Smooth muscle cell of the brain vasculature (primary cell): ENCODE data around the gene SH3RF2.

Source experiments
- DNase-seq: peaks from one replicate; pipeline ENCODE4 v3.0.0-alpha.2; 2012; ENCODE audit warnings: low read depth, low spot score

Gene SH3RF2

GRCh38 chr5:146041180-146041789 is 104.9 kb downstream of the SH3RF2 start:
- no peak for DNase-seq

GRCh38 chr5:146042628-146043279 is 106.4 kb downstream of the SH3RF2 start:
- no peak for DNase-seq

GRCh38 chr5:146043722-146044121 is 107.3 kb downstream of the SH3RF2 start:
- DNase-seq, result no peak

- no peak for DNase-seq
Observed at GRCh38 chr5:146047396-146047795, 111.0 kb downstream of the SH3RF2 start.

GRCh38 chr5:146048994-146049703 is 112.8 kb downstream of the SH3RF2 start:
- peak; percentile 36 for DNase-seq

- no peak for DNase-seq
Observed at GRCh38 chr5:146049704-146050026, 113.3 kb downstream of the SH3RF2 start.

GRCh38 chr5:146050086-146050485 is 113.7 kb downstream of the SH3RF2 start:
- no peak for DNase-seq

GRCh38 chr5:146051678-146052077 is 115.3 kb downstream of the SH3RF2 start:
- DNase-seq, result no peak

- DNase-seq, result no peak
Observed at GRCh38 chr5:146052780-146053179, 116.4 kb downstream of the SH3RF2 start.

- no peak for DNase-seq
Observed at GRCh38 chr5:146055432-146055831, 119.1 kb downstream of the SH3RF2 start.

- no peak for DNase-seq
Observed at GRCh38 chr5:146059460-146060220, 123.3 kb downstream of the SH3RF2 start.

GRCh38 chr5:146060221-146060585 is 123.8 kb downstream of the SH3RF2 start:
- DNase-seq, result no peak

- DNase-seq, result no peak
Observed at GRCh38 chr5:146066968-146067367, 130.6 kb downstream of the SH3RF2 start.

GRCh38 chr5:146068206-146068605 is 131.8 kb downstream of the SH3RF2 start:
- no peak for DNase-seq

- no peak for DNase-seq
Observed at GRCh38 chr5:146068977-146069779, 132.8 kb downstream of the SH3RF2 start.

- DNase-seq, result no peak
Observed at GRCh38 chr5:146069780-146070099, 133.4 kb downstream of the SH3RF2 start.

- DNase-seq, result no peak
Observed at GRCh38 chr5:146070746-146071145, 134.4 kb downstream of the SH3RF2 start.

- DNase-seq, result no peak
Observed at GRCh38 chr5:146071171-146071570, 134.8 kb downstream of the SH3RF2 start.

GRCh38 chr5:146072595-146072994 is 136.2 kb downstream of the SH3RF2 start:
- DNase-seq, result no peak

- no peak for DNase-seq
Observed at GRCh38 chr5:146073239-146073900, 137.0 kb downstream of the SH3RF2 start.

- DNase-seq, result no peak
Observed at GRCh38 chr5:146076028-146076427, 139.7 kb downstream of the SH3RF2 start.
